Common myeloid progenitor, CD34-positive (primary cell): ENCODE measurements around the gene CHRM1.

Experiments
- CTCF ChIA-PET: fragments of 350-600 bp; sonication (Branson Sonifier 250); formaldehyde crosslinking; loops from one replicate; lab custom pipeline; 2021; ENCODE audit warnings: antibody characterized with exemption; lab: Charles Lee
- POLR2A ChIA-PET: fragments of 350-600 bp; sonication (Branson Sonifier 250); formaldehyde crosslinking; loops from one replicate; lab custom pipeline; 2021; ENCODE audit warnings: antibody characterized with exemption; lab: Charles Lee
- DNase-seq, 3 donors: peaks; one replicate each; pipeline versions ENCODE4 v3.0.0 to v3.0.0-alpha.2; 2013
- H3K27ac ChIP-seq, 2 experiments: 1 replicate in 1 of 2; 2 replicates in 1 of 2; pipeline ENCODE4 v1.7.0; 2013; ENCODE audit warnings: inconsistent platforms in 2 of 2, low read length in 2 of 2, mild to moderate bottlenecking in 2 of 2, low read depth in 1 of 2, moderate library complexity in 1 of 2; ENCODE audit not compliant: severe bottlenecking in 2 of 2, insufficient read depth in 1 of 2, poor library complexity in 1 of 2
- H3K27me3 ChIP-seq, 5 experiments: replicated peaks in 2 of 5; 1 replicate in 3 of 5; 2 replicates in 2 of 5; pipeline versions ENCODE4 v1.6.1 to v1.7.0; 2013; ENCODE audit warnings: low read length in 4 of 5, mild to moderate bottlenecking in 2 of 5, moderate library complexity in 2 of 5, inconsistent platforms in 1 of 5; ENCODE audit not compliant: insufficient read depth in 5 of 5, control insufficient read depth in 4 of 5
- H3K36me3 ChIP-seq, 4 experiments: 1 replicate in 2 of 4; 2 replicates in 2 of 4; pipeline versions ENCODE4 v1.6.1 to v1.7.0; 2013; ENCODE audit warnings: low read length in 3 of 4, control low read depth in 1 of 4, mild to moderate bottlenecking in 1 of 4; ENCODE audit not compliant: control insufficient read depth in 4 of 4, insufficient read depth in 4 of 4
- H3K4me1 ChIP-seq, 4 experiments: 1 replicate in 3 of 4; 2 replicates in 1 of 4; pipeline versions ENCODE4 v1.6.1 to v1.7.1; 2013; ENCODE audit warnings: low read length in 3 of 4, mild to moderate bottlenecking in 3 of 4, control low read depth in 1 of 4, inconsistent platforms in 1 of 4, moderate library complexity in 1 of 4; ENCODE audit not compliant: control insufficient read depth in 4 of 4, insufficient read depth in 4 of 4; ENCODE audit errors: control extremely low read depth in 1 of 4
- H3K4me3 ChIP-seq, 7 experiments: 1 replicate in 4 of 7; 2 replicates in 3 of 7; pipeline versions ENCODE4 v1.5.1 to v1.7.0; 2013; ENCODE audit warnings: mild to moderate bottlenecking in 7 of 7, low read length in 6 of 7, moderate library complexity in 6 of 7, inconsistent platforms in 2 of 7, low read depth in 2 of 7, control low read depth in 1 of 7; ENCODE audit not compliant: insufficient read depth in 4 of 7, control insufficient read depth in 1 of 7; ENCODE audit errors: extremely low read depth in 1 of 7
- H3K9me3 ChIP-seq, 5 experiments: 1 replicate in 4 of 5; 2 replicates in 1 of 5; pipeline versions ENCODE4 v1.6.1 to v1.7.1; 2013; ENCODE audit warnings: low read length in 4 of 5, mild to moderate bottlenecking in 2 of 5, inconsistent platforms in 1 of 5, low read depth in 1 of 5, moderate library complexity in 1 of 5; ENCODE audit not compliant: control insufficient read depth in 4 of 5, insufficient read depth in 2 of 5; ENCODE audit errors: control extremely low read depth in 1 of 5
- WGBS: methylation state at CpG from one replicate; pipeline ENCODE4 v1.1.5; 2013; ENCODE audit not compliant: insufficient coverage; 5-methylcytosine and 5-hydroxymethylcytosine counted together

Gene CHRM1

DNA sequence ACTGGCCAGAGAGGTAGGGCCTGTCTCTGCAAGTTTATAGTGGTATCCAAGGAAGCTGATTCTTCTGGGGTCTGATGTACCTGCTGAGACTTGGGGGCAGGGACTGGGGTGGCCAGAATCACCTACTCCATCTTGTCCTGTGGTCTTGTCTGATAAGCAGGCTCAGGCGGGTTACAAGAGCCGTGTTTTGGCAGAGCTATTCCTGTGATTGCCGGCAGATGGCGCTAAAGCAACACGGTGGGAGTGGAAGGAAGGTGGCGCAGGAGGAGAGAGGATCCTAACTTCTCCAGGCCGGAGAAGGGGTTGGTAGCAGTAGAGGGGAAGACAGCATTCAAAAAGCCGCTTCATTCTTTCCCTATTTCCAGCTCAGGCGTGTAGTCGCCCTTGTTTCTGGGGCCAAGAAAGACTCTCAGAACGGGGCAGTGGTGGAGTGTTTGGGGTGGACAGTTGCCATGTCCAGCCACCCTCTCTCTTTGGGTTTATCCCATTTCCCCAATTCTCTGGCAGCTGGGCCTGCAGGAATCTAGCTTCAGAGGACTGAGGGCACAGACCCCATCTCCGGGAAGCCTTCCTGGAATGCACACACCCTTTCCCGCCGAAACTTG lies 15.1 kb downstream of the CHRM1 start:
- H3K27ac ChIP-seq = no peak overlapping the region
- ChIA-PET CTCF (interaction anchor here (0.9 to 10.7 kb wide), 29 partner anchors 8 to 723 kb away, joined by 3 to 200 read pairs (median 5); partner anchors contain the start of gene SLC22A8), POLR2A (interaction anchor here (1.0 kb wide), 1 partner anchor 116 kb away, joined by 4 read pairs; no protein-coding TSS in a partner anchor)
- WGBS = 0% methylated on average over 6 of the region's 14 CpGs
- DNase-seq = peak; percentile 75 to 81 (median 76)
- peaks cover 0 to 22% (median 0%) of the 10 kb centered on the region in 5 experiments for H3K27me3 ChIP-seq
- H3K4me3 ChIP-seq = no peak overlapping the region
- peaks cover 0 to 8% (median 3%) of the 10 kb centered on the region in 4 experiments for H3K4me1 ChIP-seq
- no peaks in the 10 kb centered on the region for H3K9me3 ChIP-seq
- H3K36me3 ChIP-seq = no peaks in the 10 kb centered on the region

DNA sequence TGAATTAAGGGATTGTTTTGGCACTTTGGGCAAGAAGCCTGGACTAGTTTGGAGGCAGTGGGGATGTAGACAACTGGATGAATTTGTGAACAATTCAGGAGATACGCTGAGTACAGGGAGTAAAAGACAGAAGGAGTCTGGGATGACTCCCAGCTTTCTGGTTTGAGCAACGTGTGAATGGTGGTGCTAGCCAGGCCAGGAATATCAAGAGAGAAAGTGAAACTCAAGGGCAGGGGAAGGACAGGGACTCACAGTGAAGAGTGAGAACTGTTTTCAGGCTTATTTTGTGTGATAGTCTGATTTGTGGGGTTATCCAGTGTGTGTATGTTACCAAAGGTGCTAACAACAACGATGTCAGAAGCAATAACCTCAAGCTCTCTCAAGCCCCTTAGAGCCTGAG lies 15.9 kb downstream of the CHRM1 start:
- no peaks in the 10 kb centered on the region for H3K9me3 ChIP-seq
- ChIA-PET POLR2A (interaction anchor here (1.0 kb wide), 1 partner anchor 117 kb away, joined by 4 read pairs; no protein-coding TSS in a partner anchor), CTCF (interaction anchor here (1.0 to 10.7 kb wide), 17 partner anchors 8 to 308 kb away, joined by 3 to 200 read pairs (median 11); no protein-coding TSS in a partner anchor)
- H3K27ac ChIP-seq = no peak overlapping the region
- DNase-seq = no peak
- H3K4me3 ChIP-seq = no peak overlapping the region
- H3K4me1 ChIP-seq = peaks cover 0 to 6% (median 1%) of the 10 kb centered on the region in 4 experiments
- H3K36me3 ChIP-seq = no peaks in the 10 kb centered on the region
- WGBS = 60% methylated on average over 2 of the region's 3 CpGs
- peaks cover 0 to 22% (median 0%) of the 10 kb centered on the region in 5 experiments for H3K27me3 ChIP-seq

DNA sequence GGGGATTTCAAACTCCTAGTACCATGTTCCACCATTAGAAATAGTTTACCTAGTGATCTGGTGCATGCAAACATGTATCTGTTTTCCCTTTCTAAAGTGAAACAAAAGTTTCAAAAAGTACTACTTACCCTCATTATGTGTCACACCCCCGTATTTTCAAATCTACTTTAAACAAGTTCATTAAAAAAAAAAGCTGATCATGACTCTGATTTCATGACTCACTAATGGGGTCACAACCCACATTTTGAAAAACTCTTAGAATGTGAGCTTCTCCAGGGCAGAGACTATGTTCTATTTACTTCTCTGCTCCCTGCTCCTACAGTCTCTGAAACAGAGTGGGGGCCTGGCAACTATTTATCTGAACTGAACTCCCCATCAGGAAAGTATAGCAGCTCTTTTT lies 18.2 kb downstream of the CHRM1 start:
- Histone ChIP-seq H3K4me3 (no peak overlapping the region), H3K4me1 (peaks cover 0 to 6% (median 0%) of the 10 kb centered on the region in 4 experiments), H3K27me3 (peaks cover 0 to 19% (median 0%) of the 10 kb centered on the region in 5 experiments), H3K36me3 (no peaks in the 10 kb centered on the region), H3K27ac (no peak overlapping the region), H3K9me3 (no peaks in the 10 kb centered on the region)
- ChIA-PET CTCF (interaction anchor here (0.8 to 10.7 kb wide), 6 partner anchors 13 to 310 kb away, joined by 3 to 200 read pairs (median 3); no protein-coding TSS in a partner anchor), POLR2A (interaction anchor here (0.6 kb wide), 1 partner anchor 77 kb away, joined by 6 read pairs; no protein-coding TSS in a partner anchor)
- 64% methylated on average over 1 of the region's 1 CpG for WGBS
- peak in 1 of 3 donors; percentile 11 for DNase-seq

DNA sequence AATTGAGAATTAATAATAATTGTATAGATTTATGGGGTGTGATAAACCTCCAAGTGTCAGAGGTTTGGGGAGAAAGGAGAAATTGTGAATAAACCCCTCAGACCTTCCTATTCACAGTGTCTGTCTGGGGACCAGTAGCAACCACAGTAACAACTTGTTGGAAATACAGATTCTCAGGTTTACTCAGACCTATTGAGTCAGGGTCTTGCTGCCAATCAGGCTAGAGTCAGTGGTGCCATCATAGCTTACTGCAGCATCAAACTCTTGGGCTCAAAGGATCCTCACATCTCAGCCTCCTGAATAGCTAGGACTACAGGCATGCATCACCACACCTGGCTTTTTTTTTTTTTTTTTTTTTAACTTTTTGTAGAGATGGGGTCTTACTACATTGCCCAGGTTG lies 23.1 kb downstream of the CHRM1 start:
- H3K36me3 ChIP-seq = no peaks in the 10 kb centered on the region
- ChIA-PET POLR2A (no interaction called here), CTCF (interaction anchor here (2.5 kb wide), 1 partner anchor 9 kb away, joined by 11 read pairs; no protein-coding TSS in a partner anchor)
- H3K9me3 ChIP-seq = no peaks in the 10 kb centered on the region
- H3K4me3 ChIP-seq = no peak overlapping the region
- H3K4me1 ChIP-seq = no peaks in the 10 kb centered on the region
- DNase-seq = no peak
- H3K27ac ChIP-seq = no peak overlapping the region
- H3K27me3 ChIP-seq = peaks cover 0 to 3% (median 0%) of the 10 kb centered on the region in 5 experiments

DNA sequence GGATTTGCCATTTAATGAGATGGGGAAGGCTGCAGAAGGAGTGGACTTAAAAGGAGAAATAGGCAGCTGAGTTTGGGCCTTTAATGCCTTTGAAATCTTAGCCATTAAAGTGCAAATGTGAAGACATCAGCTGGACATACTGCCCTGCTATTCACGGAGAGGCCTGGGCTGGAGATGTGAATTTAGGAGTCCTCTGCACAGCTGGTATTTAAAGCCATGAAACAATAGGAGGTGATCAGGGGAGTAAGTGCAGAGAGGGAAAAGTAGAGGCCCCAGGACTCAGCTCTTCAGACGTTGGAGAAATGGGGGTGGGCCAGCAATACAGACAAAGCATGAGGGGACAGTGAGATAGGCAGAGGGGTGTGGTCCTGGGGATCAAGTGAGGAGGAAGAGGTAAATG lies 23.9 kb downstream of the CHRM1 start:
- WGBS = no CpG with 5 or more reads among the region's 2 CpGs
- Histone ChIP-seq H3K4me3 (no peak overlapping the region), H3K27me3 (peaks cover 0 to 3% (median 0%) of the 10 kb centered on the region in 5 experiments), H3K4me1 (no peaks in the 10 kb centered on the region), H3K27ac (no peak overlapping the region), H3K36me3 (no peaks in the 10 kb centered on the region), H3K9me3 (no peaks in the 10 kb centered on the region)
- CTCF ChIA-PET = interaction anchor here (2.5 kb wide), 1 partner anchor 9 kb away, joined by 11 read pairs; no protein-coding TSS in a partner anchor
- no peak for DNase-seq
- POLR2A ChIA-PET = no interaction called here

DNA sequence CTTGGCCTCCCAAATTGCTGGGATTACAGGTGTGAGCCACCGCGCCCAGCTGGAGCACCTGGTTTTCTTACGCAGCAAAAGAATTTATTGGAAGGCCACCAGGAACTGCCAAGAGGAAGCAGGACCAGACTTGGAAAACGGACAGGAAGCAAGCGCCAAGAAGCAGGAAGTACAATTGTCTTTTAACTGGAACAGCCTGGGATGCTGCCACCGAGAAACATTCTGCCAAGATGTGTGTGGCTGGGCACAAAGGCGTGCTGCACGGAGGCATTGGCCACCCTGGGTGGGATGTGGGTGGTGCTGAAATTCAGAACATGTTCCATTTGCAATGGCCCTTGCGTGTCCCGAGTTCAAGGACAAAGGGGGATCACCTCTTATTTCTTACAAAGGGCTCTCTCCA lies 25.1 kb downstream of the CHRM1 start:
- 75% methylated on average over 10 of the region's 10 CpGs for WGBS
- H3K36me3 ChIP-seq = no peaks in the 10 kb centered on the region
- H3K4me1 ChIP-seq = no peaks in the 10 kb centered on the region
- POLR2A ChIA-PET = no interaction called here
- peaks cover 0 to 3% (median 0%) of the 10 kb centered on the region in 5 experiments for H3K27me3 ChIP-seq
- no peak overlapping the region for H3K4me3 ChIP-seq
- H3K27ac ChIP-seq = no peak overlapping the region
- CTCF ChIA-PET = interaction anchor here (3.8 kb wide), 1 partner anchor 11 kb away, joined by 14 read pairs; no protein-coding TSS in a partner anchor
- no peaks in the 10 kb centered on the region for H3K9me3 ChIP-seq
- DNase-seq = no peak

DNA sequence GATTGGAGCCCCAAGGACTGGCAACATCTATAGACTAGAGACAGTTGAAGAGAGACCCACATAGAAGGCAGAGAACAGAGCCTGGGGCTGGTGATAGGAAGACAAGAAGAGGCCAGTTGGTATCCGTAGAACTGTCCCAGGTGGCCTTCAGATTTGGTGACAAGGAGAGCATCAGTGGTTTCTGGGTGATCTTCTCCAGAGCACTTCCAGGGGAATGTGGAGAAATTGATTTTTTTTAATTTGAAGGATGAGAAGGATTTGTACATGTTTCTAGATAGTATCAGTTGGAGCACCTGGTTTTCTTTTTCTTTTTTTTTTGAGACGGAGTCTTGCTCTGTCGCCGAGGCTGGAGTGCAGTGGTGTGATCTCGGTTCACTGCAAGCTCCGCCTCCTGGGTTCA lies 25.7 kb downstream of the CHRM1 start:
- H3K4me1 ChIP-seq = no peaks in the 10 kb centered on the region

More for the DNA sequence above, 25.7 kb downstream of the CHRM1 start:
- Histone ChIP-seq H3K27ac (no peak overlapping the region), H3K36me3 (no peaks in the 10 kb centered on the region), H3K27me3 (peaks cover 0 to 3% (median 0%) of the 10 kb centered on the region in 5 experiments), H3K4me3 (no peak overlapping the region), H3K9me3 (no peaks in the 10 kb centered on the region)
- POLR2A ChIA-PET = no interaction called here
- CTCF ChIA-PET = interaction anchor here (1.4 to 3.8 kb wide), 2 partner anchors 11 to 80 kb away, joined by 4 to 14 read pairs; no protein-coding TSS in a partner anchor
- DNase-seq = no peak
- WGBS = 100% methylated on average over 1 of the region's 6 CpGs
